Bronchial epithelial cell (primary cell): ENCODE measurements around the gene SLC25A22. TPM values are rescaled to one million over a fixed set of nuclear protein-coding genes. Genes with fewer than 3 reads are reported as not detected.

Experiments
- DNase-seq: peaks from one replicate; pipeline ENCODE4 v3.0.0-alpha.2; 2010; ENCODE audit warnings: low read depth
- FAIRE-seq: peaks from 2 replicates; lab custom pipeline; 2011; peaks lifted over from hg19 to GRCh38; lab: Jason Lieb, UNC
- H3K27me3 ChIP-seq: 2 replicates; pipeline ENCODE4 v1.5.1; 2011; ENCODE audit warnings: low read length; ENCODE audit not compliant: control insufficient read depth, insufficient read depth
- H3K36me3 ChIP-seq: 2 replicates; pipeline ENCODE4 v1.5.1; 2011; ENCODE audit warnings: low read length; ENCODE audit not compliant: control insufficient read depth, insufficient read depth
- H3K4me3 ChIP-seq: 2 replicates; pipeline ENCODE4 v1.5.1; 2011; ENCODE audit warnings: mild to moderate bottlenecking, low read depth, low read length, control low read depth
- CTCF ChIP-seq: IDR thresholded peaks from 2 replicates; pipeline ENCODE4 v1.5.1; 2011; ENCODE audit warnings: mild to moderate bottlenecking, moderate library complexity, low read length, control low read depth, inconsistent platforms; ENCODE audit not compliant: insufficient read depth, severe bottlenecking
- total RNA-seq: library from RNA; depleted of rRNA; stranded (reverse); fragments of >200 nt; gene quantifications from 2 replicates; pipeline ENCODE4 v1.2.1, GENCODE V29; 2014

Gene SLC25A22
- total RNA-seq, 1 donor from 2014 or later: 5.3 TPM

DNA sequence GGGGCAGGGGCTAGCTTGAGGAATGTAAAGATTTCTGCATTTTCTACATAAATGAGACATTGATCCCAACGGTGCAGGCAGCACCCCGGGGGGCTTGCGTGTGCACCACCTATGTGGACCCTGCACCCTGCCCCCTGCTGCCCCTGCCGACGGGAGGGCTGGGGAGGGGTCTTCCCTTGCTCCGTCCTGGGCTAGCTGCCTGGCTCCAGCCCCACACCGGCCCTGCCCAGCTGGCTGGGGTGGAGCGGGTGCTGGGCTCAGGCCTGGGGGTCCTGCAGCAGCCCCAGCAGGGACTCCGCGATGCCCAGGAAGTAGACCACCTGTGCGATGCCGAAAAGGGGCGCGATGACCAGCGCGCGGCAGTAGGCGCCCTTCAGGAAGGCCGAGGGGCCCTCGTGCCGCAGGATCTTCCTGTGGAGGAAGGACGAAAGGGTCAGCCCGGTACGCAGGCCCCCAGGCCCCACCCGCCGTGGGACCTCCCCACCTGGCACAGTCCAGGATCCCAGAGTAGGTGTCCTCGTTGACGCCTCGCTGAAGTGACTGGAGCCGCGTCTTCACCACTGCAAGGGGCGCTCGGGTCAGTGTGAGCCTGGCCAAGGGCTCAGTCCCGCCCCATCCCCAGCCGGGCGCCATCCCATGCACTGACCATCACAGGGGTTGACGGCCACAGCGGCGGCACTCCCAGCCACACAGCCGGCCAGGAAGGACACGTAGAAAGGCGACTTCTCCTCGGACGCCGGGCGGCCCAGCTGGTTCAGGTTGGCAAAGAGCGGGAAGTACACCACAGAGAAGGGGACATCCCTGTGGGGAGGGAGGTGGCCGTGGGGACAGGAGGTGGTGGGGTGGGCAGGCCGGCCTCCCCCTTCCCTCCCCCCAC, 6.2 kb downstream of the SLC25A22 start:
- Histone ChIP-seq H3K27me3 (peaks cover 3% of the 10 kb centered on the region), H3K36me3 (peaks cover 10% of the 10 kb centered on the region), H3K4me3 (no peak overlapping the region)
- no peak for DNase-seq
- TF ChIP-seq CTCF: no peak
- FAIRE-seq: no peak

DNA sequence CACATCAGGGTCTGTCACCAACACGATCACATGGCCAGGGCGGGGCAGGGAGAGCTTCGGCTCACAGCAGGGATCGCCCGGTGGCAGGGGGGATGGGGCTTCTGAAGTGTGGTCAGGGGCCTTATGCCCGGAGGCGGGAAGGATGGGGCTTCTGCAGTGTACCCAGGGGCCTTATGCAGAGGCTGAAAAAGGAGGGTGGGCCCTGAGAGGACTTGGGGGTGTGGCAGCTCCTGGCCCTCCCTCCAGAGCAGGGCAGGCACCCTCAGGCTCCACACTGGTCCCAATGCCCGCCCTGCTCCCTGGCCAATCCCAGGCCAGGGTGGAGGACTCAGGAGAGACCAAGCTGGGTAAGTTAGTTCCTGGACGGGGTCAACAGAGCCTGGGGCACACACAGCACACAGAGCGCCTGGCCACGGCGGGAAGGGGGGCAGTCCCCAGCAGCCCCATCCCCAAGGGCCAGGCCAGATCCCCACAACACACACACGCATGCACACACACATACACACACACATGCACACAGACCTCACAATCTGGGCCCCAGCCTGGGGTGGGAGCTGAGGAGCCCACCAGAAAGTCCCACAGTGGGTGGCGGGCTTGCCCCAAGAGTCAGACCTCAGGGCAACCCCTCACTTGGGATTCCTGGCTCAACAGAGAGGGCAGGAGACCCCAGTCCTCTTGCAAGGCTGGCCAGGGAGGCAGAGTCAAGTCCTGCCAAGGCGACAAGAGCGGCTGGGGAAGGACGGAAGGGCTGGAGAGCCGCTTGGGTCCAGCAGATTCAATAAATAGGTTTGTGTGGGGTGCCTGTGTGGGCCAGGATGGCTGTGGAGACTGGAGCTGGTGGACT, 7.1 kb downstream of the SLC25A22 start:
- no peak for FAIRE-seq
- H3K27me3 ChIP-seq: peaks cover 3% of the 10 kb centered on the region
- TF ChIP-seq CTCF: no peak
- peaks cover 10% of the 10 kb centered on the region for H3K36me3 ChIP-seq
- H3K4me3 ChIP-seq: no peak overlapping the region
- DNase-seq: no peak

DNA sequence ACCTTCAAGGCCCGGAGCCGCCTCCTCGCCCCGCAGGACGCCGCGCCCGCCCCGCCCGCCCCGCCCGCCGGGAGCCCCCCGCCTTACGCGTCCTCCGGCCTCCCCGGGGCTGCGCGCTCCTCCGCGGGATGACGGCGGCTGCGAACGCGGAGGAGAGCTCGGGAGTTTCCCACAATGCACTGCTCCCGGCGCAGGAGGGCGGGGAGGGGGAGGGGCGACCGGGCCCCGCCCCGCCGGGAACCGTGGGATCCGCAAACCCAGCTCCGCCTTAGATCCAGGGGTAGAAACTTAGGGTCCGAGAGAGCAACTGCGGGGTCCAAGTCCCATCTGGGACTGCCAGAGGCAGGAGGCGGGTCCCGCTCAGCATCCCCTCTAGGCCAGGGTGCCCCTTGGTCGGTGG, 8.1 kb downstream of the SLC25A22 start, which contains the start of gene CEND1:
Gene CEND1 (minus strand): TSS at position 148 of the 400 bp plus-strand sequence. CDS start 1,514 bp downstream, outside the sequence.
- DNase-seq (no peak), FAIRE-seq (no peak)
- H3K4me3 ChIP-seq: no peak within 1 kb of the TSS
- TF ChIP-seq CTCF: no peak
- H3K36me3 ChIP-seq: peaks cover 10% of the 10 kb centered on the region
- peaks cover 3% of the 10 kb centered on the region for H3K27me3 ChIP-seq

DNA sequence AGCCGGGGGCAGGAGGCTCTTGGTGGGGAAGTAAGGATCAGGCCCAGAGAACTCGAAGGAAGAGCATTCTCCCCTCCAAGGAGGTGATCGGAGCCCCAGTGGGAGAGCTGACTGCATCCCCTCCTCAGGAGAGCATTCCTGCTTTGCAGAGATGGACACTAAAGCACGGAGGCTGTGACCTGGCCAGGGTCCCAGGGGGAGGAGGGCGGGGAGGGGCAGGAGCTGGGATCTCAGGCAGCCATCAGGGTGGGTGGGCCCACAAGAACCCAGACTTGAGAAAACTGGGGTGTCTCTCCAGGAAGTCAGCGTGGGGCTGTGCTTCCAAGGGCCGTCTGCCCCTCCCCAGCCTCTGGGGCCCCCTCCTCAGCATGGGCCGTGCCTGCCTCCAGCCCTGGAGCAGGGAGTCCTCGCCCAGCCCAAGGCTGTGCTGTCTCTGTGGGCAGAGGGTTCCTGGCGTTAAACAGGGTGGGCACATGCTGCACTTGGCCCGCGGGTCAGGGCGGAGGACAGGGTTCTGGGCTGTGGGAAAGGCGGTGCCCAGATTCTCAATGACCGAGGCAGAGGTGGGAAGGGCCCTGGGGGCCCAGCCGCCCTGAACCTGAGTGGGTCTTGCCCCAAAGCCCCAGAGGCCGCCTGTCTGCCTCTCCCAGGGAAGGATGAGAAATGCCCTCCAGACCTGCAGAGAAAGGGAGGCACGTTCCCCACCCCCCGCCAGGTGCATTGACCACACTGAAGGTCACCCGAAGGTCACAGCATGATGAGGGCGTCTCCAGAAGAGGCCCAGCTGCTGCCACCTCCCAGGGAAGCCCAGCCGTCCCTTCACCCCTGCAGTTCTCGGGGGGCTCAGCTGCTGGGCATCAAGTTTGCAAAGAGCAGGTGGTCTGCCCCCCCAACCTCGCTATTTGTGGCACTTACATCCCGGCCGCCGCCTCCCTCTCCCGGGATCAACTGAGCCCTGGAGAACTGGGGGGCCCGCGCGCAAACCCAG, 8.8 kb downstream of the SLC25A22 start:
- FAIRE-seq: no peak
- peaks cover 3% of the 10 kb centered on the region for H3K27me3 ChIP-seq

More for the DNA sequence above, 8.8 kb downstream of the SLC25A22 start:
- H3K36me3 ChIP-seq: peaks cover 5% of the 10 kb centered on the region
- no peak overlapping the region for H3K4me3 ChIP-seq
- TF ChIP-seq CTCF: no peak
- DNase-seq: no peak
